Caco-2 (cell line): ENCODE data around the gene C1QL2. TPM values are rescaled to one million over a fixed set of nuclear protein-coding genes. Genes with fewer than 3 reads are reported as not detected.

Experiments
- BruUV-seq: library from RNA; stranded (reverse); fragments of 400-500 nt; replicated peaks from 2 replicates; lab custom pipeline; 2021; lab: Mats Ljungman, UMichigan
- CTCF ChIA-PET: fragments of 300-600 bp; sonication (Branson Sonifier 250); formaldehyde crosslinking; loops from one replicate; lab custom pipeline; 2022; ENCODE audit warnings: antibody characterized with exemption; lab: Charles Lee
- POLR2A ChIA-PET: fragments of 300-600 bp; sonication (Branson Sonifier 250); formaldehyde crosslinking; loops from one replicate; lab custom pipeline; 2022; ENCODE audit warnings: antibody characterized with exemption; lab: Charles Lee
- DNase-seq, 2 experiments: peaks; one replicate each; pipeline versions ENCODE4 v3.0.0 to v3.0.0-alpha.2; 2020 to 2022
- H3K27me3 ChIP-seq: replicated peaks from 2 replicates; pipeline ENCODE4 v1.6.0; 2011; ENCODE audit warnings: low read length; ENCODE audit not compliant: control insufficient read depth, insufficient read depth
- H3K36me3 ChIP-seq: 2 replicates; pipeline ENCODE4 v1.5.1; 2011; ENCODE audit warnings: low read length; ENCODE audit not compliant: control insufficient read depth, insufficient read depth
- H3K4me1 ChIP-seq: fragments of 250-450 bp; sonication (Bioruptor Pico); 2 replicates; pipeline ENCODE4 v1.5.1; 2020; ENCODE audit warnings: mild to moderate bottlenecking
- H3K4me3 ChIP-seq: 2 replicates; pipeline ENCODE4 v1.5.1; 2011; ENCODE audit warnings: low read depth, mild to moderate bottlenecking, control low read depth, low read length
- H3K9me3 ChIP-seq: fragments of 250-450 bp; sonication (Bioruptor Pico); 2 replicates; pipeline ENCODE4 v1.5.1; 2020; ENCODE audit warnings: mild to moderate bottlenecking, moderate library complexity
- H3K27ac Mint-ChIP-seq: one replicate; pipeline ENCODE4 v1.8.0; 2022; ENCODE audit warnings: mixed read lengths; ENCODE audit not compliant: unreplicated experiment
- H3K27me3 Mint-ChIP-seq: one replicate; pipeline ENCODE4 v1.8.0; 2022; ENCODE audit warnings: mixed read lengths; ENCODE audit not compliant: insufficient read depth, unreplicated experiment
- H3K36me3 Mint-ChIP-seq: one replicate; pipeline ENCODE4 v1.8.0; 2022; ENCODE audit warnings: mild to moderate bottlenecking, mixed read lengths; ENCODE audit not compliant: insufficient read depth, unreplicated experiment
- H3K4me1 Mint-ChIP-seq: one replicate; pipeline ENCODE4 v1.8.0; 2022; ENCODE audit warnings: low read depth, mixed read lengths; ENCODE audit not compliant: unreplicated experiment
- H3K4me3 Mint-ChIP-seq: one replicate; pipeline ENCODE4 v1.8.0; 2022; ENCODE audit warnings: mild to moderate bottlenecking, moderate library complexity, mixed read lengths; ENCODE audit not compliant: unreplicated experiment
- H3K9me3 Mint-ChIP-seq: one replicate; pipeline ENCODE4 v1.8.0; 2022; ENCODE audit warnings: mixed read lengths; ENCODE audit not compliant: unreplicated experiment
- CTCF ChIP-seq, 2 experiments: fragments of 200-600 bp in 1 of 2; IDR thresholded peaks; 1 replicate in 1 of 2; 2 replicates in 1 of 2; pipeline versions ENCODE4 v1.5.1 to v1.8.0; 2011 to 2022; ENCODE audit warnings: antibody characterized with exemption in 1 of 2, control low read depth in 1 of 2, inconsistent platforms in 1 of 2, low read depth in 1 of 2, low read length in 1 of 2, mild to moderate bottlenecking in 1 of 2, moderate library complexity in 1 of 2; ENCODE audit not compliant: insufficient read depth in 1 of 2, severe bottlenecking in 1 of 2, unreplicated experiment in 1 of 2
- intact Hi-C: fragments of 100-400 bp; cut with micrococcal nuclease; formaldehyde crosslinking; loops from one replicate; pipeline ENCODE4 v1.10.0; 2022; ENCODE audit not compliant: unreplicated experiment
- total RNA-seq: library from RNA; stranded (reverse); gene quantifications from 2 replicates; pipeline ENCODE4 v1.2.3, GENCODE V29; 2022

Gene C1QL2
- total RNA-seq, 1 experiment from 2014 or later = not detected

GRCh38 chr2:119119076-119119785 is 39.3 kb downstream of the C1QL2 start:
- no peak overlapping the region for H3K4me3 Mint-ChIP-seq
- H3K27me3 Mint-ChIP-seq = peaks cover 21% of the 10 kb centered on the region
- no peaks in the 10 kb centered on the region for H3K36me3 ChIP-seq
- no peaks in the 10 kb centered on the region for H3K9me3 Mint-ChIP-seq
- BruUV-seq = no TSS peak
- DNase-seq = no peak
- H3K27me3 ChIP-seq = no peaks in the 10 kb centered on the region
- H3K4me1 ChIP-seq = no peaks in the 10 kb centered on the region
- no peaks in the 10 kb centered on the region for H3K4me1 Mint-ChIP-seq
- H3K9me3 ChIP-seq = no peaks in the 10 kb centered on the region
- no peak overlapping the region for H3K27ac Mint-ChIP-seq
- H3K36me3 Mint-ChIP-seq = no peaks in the 10 kb centered on the region
- no peak for TF ChIP-seq CTCF (IDR thresholded peaks at IDR 0.05; ENCODE audit: insufficient read depth in 1 of 2, low read depth in 1 of 2, low read length in 1 of 2, severe bottlenecking in 1 of 2, unreplicated experiment in 1 of 2)
- no peak overlapping the region for H3K4me3 ChIP-seq
- CTCF ChIA-PET = no interaction called here
- POLR2A ChIA-PET = no interaction called here
- intact Hi-C loops = no loop called here

- Histone ChIP-seq H3K4me1 (no peaks in the 10 kb centered on the region), H3K4me3 (no peak overlapping the region), H3K27me3 (no peaks in the 10 kb centered on the region), H3K36me3 (no peaks in the 10 kb centered on the region), H3K9me3 (no peaks in the 10 kb centered on the region; the same call in 1 of the 2 replicates)
- Mint-ChIP-seq H3K4me3 (no peak overlapping the region), H3K27ac (no peak overlapping the region), H3K9me3 (no peaks in the 10 kb centered on the region), H3K27me3 (peaks cover 18% of the 10 kb centered on the region), H3K36me3 (no peaks in the 10 kb centered on the region), H3K4me1 (no peaks in the 10 kb centered on the region)
- DNase-seq = no peak
- intact Hi-C loops = no loop called here
- no peak for TF ChIP-seq CTCF (IDR thresholded peaks at IDR 0.05; ENCODE audit: insufficient read depth in 1 of 2, low read depth in 1 of 2, low read length in 1 of 2, severe bottlenecking in 1 of 2, unreplicated experiment in 1 of 2)
- BruUV-seq = no TSS peak
- ChIA-PET CTCF (no interaction called here), POLR2A (no interaction called here)
These were observed 40.4 kb downstream of the C1QL2 start for GRCh38 chr2:119117891-119118882.

GRCh38 chr2:119117408-119117807 is 41.1 kb downstream of the C1QL2 start:
- no peak for TF ChIP-seq CTCF (IDR thresholded peaks at IDR 0.05; ENCODE audit: insufficient read depth in 1 of 2, low read depth in 1 of 2, low read length in 1 of 2, severe bottlenecking in 1 of 2, unreplicated experiment in 1 of 2)
- DNase-seq = no peak
- BruUV-seq = no TSS peak
- Mint-ChIP-seq H3K4me3 (no peak overlapping the region), H3K9me3 (no peaks in the 10 kb centered on the region), H3K27me3 (peaks cover 14% of the 10 kb centered on the region), H3K27ac (no peak overlapping the region), H3K4me1 (no peaks in the 10 kb centered on the region), H3K36me3 (no peaks in the 10 kb centered on the region)
- no peaks in the 10 kb centered on the region; the same call in 1 of the 2 replicates for H3K9me3 ChIP-seq
- ChIA-PET POLR2A (no interaction called here), CTCF (no interaction called here)
- H3K4me1 ChIP-seq = no peaks in the 10 kb centered on the region
- intact Hi-C loops = no loop called here
- no peaks in the 10 kb centered on the region for H3K36me3 ChIP-seq
- no peaks in the 10 kb centered on the region for H3K27me3 ChIP-seq
- no peak overlapping the region for H3K4me3 ChIP-seq
